CD1c-positive myeloid dendritic cell (primary cell): Measurements from ENCODE around the gene PPARA.
"Not testable (repeated sequence)": the region's sequence is repeated elsewhere in the genome, so short reads cannot be mapped to it uniquely, and the experiment has no call there.

Source experiments
- DNase-seq: peaks from one replicate; pipeline ENCODE4 v3.0.0-alpha.2; 2016; ENCODE audit errors: extremely low spot score

PPARA gene

GRCh38 chr22:46126853-46127385, 23.4 kb upstream of the PPARA start:
- no peak for DNase-seq

- DNase-seq = no peak
Observed at GRCh38 chr22:46127556-46127955, 22.8 kb upstream of the PPARA start.

GRCh38 chr22:46128606-46129005, 21.7 kb upstream of the PPARA start:
- no peak for DNase-seq

GRCh38 chr22:46129390-46130041, 20.8 kb upstream of the PPARA start:
- DNase-seq = peak; percentile 89

DNA sequence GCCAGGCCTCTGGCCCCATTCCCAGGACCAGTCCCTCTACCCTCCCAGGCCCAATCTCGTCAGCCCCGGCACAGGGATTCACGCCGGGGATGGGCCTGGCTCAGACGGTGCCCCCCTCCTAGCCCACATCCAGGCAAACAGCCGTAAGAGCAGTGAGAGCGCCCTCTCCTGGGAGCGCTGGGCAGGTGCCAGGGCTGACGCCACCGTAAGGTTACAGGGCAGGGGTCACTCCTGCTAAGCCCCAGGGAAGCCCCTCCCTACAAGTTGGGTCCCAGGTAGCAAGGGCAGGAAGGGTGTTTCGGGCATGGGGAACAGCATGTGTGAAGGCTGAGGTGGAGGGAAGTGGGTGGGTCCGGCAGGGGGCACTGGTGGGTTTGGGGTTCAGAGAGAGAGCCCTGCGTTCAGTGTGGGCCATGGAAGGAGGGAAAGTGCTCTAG, 19.2 kb upstream of the PPARA start:
- no peak for DNase-seq

- DNase-seq = not testable (repeated sequence)
Observed at GRCh38 chr22:46132193-46132829, 18.0 kb upstream of the PPARA start.

DNA sequence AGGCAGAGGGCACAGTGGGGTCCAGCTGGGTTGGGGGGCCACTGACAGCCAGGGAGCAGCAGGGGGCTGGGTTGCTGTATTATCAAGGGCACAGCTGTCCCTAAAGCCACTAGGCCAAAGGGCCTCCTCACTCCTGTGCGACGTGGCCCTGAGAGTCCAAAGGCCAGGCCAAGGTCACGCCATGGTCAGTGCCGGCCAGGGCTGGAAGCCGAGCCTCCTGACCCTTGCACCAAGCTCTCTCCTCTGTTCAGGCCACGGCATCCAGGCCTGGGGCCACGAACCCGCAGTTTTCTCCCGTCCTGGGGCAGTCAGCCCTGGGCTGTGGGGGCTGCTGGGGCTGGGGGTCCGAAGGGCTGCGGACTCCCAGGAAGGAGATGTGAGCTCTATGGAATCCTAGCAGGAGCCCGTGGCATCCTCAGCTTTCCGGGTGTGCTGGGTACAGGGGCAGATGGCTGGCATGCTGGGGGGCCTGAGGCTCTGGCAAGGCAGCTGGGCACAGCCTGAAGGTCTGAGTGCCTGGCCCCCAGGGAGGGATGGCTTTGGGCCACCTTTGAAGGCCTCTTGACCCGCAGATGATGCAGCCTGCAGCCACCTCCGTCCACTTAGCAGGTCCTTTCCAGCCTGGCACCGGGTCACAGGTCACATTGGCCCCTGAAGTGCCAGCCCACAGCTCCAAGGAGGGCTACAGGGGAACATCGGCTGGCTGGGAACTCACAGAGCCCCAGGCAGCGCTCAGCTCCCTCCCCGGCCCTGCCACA, 17.3 kb upstream of the PPARA start:
- no peak for DNase-seq

- no peak for DNase-seq
Observed at GRCh38 chr22:46133588-46133855, 16.8 kb upstream of the PPARA start.

DNA sequence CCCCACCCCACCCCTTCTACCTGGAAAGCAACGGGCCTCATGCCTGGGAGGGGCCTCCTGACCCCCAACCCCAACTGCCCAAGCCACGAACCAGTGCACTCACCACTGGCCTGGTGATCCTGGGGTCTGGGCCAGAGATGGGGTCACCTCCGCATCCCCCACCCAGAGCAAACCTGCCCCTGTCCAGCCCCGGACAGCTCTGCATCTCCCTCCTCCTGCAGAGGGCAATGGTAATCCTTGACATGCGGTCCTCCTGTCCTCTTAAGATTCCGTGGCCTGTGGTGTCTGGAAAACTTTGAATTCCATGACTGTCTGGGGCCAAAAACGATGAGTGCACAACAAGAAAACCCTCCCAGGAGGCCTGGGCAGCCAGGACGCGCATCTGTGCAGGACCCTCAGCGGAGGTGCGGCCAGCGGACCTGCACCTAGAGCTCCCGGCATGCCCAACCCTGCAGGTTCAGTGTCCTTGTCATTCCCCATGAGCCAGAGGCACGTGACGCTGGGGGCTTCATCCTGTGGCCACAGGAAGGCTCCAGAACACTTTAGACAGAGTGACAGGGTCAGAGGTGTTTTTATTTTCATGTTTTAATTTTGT, 16.1 kb upstream of the PPARA start:
- no peak for DNase-seq

DNA sequence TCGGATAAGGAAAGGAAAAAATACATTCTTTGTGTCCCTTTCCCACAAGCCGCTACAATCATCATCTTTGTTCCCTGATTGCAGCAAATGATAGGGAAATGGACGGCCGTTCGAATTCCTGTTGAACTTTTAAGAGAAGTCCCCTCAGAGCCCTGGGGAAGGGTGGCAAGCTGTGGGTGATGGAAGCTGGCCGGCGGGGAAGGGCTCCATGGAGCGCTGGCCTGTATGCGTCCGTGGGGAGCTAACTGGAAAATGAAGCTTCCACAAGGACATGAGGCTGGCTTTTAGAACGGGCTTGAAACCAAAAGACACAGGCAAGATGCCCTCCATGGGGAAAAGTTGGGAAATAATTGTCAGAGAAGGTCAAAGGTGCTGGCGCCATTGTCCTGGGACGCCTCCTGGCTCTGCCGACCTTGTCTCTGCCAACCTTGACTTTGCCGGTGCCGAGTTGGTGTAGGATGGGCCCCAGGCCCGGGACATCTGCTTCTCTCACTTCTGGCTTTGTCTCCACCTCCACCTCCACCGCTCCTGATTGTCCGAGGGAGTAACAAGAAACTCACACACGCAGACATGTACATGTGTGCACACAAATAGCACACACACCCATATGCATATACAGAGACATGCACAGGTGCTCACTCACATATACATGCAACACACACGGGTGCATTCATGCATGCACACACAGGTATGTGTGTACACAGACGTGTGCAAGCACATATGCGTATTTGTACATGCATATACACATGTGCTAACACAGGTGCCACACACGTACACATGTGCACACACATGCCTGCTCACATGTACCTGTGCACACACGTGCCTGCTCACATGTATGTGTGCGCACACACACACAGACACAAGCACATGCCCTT, 14.5 kb upstream of the PPARA start:
- DNase-seq = no peak

GRCh38 chr22:46136486-46137217, 13.7 kb upstream of the PPARA start:
- DNase-seq = no peak

- DNase-seq = no peak
Observed at GRCh38 chr22:46137218-46137766, 13.0 kb upstream of the PPARA start.

- no peak for DNase-seq
Observed at GRCh38 chr22:46138058-46138797, 12.1 kb upstream of the PPARA start.

DNA sequence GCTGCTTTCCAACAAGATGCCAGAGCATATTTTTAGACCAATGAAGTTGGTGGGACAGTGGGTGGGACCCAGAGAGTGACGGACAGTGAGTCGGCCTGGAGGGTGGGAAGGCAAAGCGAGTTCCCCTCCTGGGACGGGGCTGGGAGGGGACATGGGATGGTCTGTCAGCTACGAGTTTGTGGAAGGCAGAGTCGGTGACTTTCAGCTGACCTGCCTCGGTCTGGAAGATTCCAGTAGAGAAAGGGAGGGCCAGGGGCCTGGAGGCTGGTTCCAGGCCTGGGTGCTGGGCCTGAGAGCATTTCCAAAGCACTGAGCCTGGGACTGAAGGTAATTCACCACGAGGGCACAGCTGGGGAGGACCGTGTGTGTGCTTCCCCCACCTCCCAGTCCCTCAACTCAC, 10.9 kb upstream of the PPARA start:
- not testable (repeated sequence) for DNase-seq

DNA sequence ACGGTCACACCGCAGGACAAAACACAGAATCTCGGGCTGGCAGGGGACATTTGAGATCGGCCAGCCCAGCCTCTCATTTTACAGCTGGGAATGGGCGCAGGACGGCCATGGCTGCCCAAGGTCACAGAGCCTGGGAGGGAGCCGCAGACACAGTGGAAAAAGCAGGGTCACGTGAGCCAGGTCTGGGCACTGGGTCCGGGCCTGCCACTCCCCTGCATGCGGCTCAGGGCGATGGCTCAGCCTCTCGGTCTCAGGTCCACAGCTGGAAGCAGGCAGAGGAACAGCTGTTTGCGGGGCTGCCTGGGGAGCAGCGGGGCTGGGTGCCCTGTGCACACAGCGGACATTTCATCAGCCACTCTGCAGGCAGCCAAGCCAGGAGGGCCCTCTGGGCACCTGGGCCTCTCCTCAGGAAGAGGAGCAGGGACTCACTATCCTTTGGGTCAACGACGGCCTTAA, 10.4 kb upstream of the PPARA start:
- DNase-seq = no peak

- DNase-seq = no peak
Observed at GRCh38 chr22:46140989-46141928, 9.1 kb upstream of the PPARA start.

- no peak for DNase-seq
Observed at GRCh38 chr22:46142548-46143490, 7.5 kb upstream of the PPARA start.
